CD4-positive, alpha-beta T cell treated with Interleukin-1 beta for 1 hour (primary cell): ENCODE data around the gene PRKD1.
"Not testable (repeated sequence)": the region's sequence is repeated elsewhere in the genome, so short reads cannot be mapped to it uniquely, and the experiment has no call there.

Experiments used
- DNase-seq, 2 donors: peaks; one replicate each; pipeline ENCODE4 v3.0.0-alpha.2; 2020 to 2022

Gene PRKD1

DNA sequence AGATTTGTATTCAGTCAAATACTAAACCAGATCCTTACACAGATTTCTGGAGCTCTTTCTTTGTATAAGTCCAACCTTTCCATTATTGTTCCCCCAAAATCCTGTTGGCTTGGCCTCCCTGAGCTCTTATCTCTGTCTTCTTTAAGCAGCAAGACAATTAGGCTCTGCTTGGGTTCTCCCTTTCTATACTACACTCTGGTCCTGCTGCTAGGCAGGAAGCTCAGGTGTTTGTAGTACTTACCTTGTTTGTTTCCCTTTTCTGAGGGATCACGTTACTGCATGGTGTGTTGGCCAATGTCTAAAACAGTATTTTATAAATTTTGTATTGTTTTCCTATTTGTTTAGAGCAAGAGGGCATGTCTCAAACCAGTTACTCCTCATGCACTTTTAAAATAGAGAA is 192.9 kb downstream of the PRKD1 start:
- DNase-seq, result no peak

DNA sequence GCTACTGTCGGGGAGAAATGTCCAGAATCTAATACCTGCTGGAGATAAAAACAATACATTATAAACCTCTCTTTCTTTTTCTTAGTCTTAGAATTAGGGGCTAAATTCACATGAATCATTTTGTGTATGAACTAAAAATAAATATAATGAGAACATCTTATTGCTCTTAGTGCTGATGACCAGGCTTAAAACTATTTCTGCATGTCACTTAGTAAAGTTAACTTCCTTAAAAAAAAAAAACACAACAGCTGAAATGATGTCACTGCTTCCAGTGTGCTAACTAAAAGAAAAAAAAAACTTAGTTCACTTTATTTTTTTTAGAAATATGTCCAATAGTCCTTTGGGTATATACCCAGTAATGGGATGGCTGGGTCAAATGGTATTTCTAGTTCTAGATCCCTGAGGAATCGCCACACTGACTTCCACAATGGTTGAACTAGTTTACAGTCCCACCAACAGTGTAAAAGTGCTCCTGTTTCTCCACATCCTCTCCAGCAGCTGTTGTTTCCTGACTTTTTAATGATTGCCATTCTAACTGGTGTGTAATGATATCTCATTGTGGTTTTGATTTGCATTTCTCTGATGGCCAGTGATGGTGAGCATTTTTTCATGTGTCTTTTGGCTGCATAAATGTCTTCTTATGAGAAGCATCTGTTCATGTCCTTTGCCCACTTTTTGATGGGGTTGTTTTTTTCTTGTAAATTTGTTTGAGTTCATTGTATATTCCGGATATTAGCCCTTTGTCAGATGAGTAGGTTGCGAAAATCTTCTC is 200.9 kb downstream of the PRKD1 start:
- not testable (repeated sequence) for DNase-seq

DNA sequence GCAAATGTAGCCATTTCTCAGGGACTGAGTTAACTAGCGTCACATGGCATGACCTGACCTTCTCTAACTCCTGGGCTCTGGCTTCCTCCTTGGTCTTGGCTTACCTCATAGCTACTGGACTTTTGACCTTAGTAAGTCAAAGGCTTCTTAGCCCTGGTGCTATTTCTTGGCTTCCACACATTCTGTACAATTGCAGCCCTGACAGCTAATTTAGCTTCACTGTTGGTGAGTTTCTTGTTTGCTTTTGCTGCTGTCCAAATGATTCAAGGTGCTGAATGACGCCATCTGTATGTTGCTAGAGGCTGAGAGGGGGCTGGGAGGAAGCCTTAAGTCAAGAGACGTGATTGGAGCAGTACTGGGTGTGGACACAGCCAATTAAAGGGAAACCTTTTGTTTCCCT is 202.7 kb downstream of the PRKD1 start:
- DNase-seq, result no peak

DNA sequence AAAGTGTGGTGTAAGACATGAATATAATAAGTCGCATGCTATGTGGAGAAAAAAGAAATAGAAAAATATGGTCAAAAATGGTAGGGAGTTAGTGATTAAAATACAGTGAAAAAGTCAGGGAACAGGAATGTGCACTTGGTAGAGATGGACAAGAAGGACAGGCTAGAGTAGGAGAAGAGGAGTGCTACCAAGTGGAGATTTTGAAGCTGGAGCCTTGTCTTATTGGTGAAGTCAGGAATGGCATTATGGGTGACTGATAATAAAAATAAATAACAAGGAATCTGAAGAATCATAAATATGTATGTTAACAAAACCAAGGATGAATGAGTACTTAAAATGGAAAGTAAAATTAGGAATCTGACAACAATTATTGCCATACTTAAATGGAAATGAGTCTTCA is 204.8 kb downstream of the PRKD1 start:
- DNase-seq, result no peak

DNA sequence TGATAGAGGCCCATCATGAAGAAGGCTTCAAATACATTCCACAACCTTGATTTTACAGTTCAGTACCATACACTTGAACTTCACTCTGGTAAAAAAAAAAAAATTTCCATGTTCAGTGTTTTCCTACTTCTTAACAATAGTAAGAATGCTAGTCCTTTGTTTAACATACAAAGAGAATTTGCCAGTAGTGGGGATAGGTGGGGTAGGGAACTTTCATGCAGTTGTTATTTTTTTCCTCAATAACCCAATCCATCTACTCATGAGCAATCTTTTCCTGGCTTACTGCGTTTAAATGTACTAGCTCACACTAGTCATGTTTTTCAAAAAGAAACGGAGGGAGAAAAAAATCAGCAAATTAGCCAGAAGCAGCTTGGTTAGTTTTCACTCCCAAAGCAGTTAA is 206.1 kb downstream of the PRKD1 start:
- DNase-seq, result no peak

DNA sequence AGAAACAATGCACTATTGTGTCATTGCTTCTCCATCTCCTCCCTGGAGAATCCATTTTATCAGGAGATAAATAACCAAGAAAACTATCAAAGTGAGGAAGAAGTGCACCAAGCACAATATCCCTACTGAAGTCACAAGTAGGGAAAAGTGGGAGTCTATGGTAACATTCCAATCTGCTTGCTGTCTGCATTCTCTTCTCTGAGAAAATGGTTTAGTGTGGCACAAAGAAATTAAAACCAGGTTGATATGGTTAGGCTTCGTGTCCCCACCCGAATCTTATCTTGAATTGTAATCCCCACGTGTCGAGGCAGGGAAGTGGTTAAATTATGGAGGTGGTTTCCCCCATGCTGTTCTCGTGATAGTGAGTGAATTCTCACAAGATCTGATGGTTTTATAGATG is 209.7 kb downstream of the PRKD1 start:
- no peak for DNase-seq

DNA sequence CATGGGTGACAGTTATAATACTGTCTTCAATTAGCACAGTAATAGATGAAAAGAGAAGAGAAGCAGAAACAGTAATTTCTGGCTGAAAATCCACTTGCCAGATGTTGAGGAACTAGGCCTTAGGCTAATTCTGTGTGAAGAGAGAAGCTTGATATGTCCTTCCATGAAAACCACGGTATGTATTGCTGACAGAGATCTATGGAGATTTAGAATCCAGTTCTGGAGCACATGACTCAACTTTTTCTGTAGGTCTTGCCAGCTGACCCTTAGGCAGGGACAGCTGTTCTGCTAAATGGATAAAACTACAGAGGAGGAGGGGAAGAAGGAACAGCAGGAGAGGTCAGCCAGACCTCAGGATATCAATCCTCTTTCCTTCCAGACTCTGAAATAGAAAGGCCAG is 211.5 kb downstream of the PRKD1 start:
- no peak for DNase-seq

DNA sequence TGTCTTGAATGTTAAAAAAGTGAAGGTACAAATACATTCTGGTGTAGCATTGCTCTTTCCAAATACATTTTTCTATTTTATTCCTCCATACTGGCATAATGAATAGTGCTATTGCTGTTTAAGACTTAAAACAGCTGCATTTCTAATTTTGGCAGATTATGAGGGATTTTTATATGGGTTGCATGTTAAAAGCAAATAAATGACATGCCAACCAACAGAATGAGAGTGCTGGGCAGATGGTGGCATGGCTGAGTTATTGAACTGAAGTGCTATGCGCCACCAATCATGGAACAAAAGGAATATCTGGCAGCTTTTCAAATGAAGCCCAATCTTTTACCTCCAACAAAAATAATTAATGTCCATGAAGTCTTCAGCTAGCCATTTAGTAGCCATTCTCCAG is 215.0 kb downstream of the PRKD1 start:
- no peak for DNase-seq

DNA sequence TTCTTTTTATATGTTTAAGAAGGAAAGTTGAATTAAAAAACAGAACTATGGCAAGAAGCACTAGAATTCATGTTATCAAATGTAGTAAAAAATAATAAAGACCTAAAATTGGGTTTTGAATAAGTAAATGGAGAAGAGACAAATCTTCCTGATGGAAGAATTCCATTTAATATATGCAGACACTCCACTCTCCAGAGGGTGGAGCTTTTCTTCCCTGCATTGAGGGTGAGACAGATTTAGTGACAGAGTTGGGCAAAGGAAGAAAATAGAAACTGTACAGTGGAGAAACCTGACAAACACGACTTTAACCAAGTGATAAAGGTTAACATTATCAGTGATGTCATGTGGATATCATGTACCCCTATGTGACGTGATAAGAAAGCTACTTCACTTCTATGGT is 217.6 kb downstream of the PRKD1 start:
- DNase-seq, result no peak

DNA sequence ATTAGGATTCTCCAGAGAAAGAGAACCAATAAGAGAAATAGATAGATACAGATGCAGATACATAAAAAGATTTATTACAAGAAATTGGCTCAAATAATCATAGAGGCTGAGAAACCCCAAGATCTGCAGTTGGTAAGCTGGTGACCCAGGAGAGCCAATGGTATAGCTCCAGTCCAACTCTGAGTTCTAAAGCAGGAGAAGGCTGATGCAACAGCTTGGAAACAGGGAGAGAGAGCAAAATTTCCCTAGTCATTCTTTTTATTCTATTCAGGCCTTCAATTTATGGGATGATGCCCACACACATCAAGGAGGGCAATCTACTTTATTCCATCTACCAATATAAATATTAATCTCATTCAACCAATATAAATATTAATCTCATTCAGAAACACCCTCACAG is 218.2 kb downstream of the PRKD1 start:
- no peak for DNase-seq

DNA sequence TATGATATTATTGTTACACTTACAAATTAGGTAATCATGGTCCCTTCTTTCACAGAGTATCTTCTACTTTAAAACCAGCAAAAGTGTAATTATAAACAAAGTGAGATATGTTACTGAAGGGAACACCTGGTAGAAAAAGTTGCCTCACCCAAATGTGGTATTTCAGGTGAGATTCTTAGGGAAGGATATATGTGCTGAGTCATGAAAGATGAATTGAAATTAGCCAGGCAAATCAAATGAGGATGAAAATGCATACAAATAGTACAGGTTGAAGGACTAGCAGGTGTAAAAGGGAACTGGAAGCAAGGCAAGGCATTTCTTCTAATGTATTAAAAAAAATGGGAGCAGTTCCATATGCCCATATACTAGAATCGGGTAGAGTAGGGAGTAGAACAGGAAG is 220.9 kb downstream of the PRKD1 start:
- no peak for DNase-seq

DNA sequence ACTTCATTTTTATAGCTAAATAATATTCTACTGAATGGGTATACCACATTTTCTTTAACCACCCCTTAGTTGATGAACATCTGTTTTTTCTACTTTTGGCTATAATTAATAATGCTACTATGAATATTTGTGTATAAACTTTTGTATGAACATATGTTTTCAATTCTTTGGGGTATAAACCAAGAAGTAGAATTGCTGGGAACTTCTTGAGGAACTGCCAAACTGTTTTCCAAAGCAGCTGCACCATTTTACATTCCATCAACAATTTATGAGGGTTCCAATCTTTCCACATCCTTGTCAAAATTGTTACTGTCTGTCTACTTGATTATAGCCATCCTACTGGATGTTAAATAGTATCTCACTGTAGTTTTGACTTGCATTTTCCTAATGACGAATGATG is 221.8 kb downstream of the PRKD1 start:
- DNase-seq, result no peak

DNA sequence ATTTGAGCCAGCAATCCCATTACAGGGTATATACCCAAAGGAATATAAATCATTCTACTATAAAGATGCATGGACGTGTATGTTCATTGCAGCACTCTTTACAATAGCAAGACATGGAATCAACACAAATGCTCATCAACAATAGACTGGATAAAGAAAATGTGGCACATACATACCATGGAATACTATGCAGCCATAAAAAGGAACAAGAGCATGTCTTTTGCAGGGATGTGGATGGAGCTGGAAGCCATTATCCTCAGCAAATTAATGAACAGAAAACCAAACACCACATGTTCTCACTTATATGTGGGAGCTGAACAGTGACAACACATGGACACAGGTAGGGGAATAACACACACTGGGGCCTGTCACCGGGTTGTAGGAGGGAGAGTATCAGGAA is 238.1 kb downstream of the PRKD1 start:
- not testable (repeated sequence) for DNase-seq

DNA sequence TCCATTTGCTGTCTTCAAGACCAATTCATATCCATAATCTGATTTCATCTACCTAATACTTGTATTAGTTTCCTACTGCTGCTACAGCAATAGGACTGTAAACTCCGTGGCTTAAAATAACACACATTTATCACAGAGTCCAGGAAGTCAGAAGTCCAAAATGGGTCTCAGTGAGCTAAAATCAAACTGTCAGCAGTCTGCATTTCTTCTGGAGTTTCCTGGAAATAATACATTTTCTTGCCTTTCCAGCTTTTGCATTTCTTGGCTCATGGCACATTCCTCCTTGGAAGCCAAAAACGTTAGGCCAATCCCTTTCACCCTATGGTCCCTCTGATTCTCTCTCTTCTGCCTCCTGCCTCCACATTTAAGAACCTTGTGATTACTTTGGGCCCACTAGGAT is 239.8 kb downstream of the PRKD1 start:
- no peak for DNase-seq

DNA sequence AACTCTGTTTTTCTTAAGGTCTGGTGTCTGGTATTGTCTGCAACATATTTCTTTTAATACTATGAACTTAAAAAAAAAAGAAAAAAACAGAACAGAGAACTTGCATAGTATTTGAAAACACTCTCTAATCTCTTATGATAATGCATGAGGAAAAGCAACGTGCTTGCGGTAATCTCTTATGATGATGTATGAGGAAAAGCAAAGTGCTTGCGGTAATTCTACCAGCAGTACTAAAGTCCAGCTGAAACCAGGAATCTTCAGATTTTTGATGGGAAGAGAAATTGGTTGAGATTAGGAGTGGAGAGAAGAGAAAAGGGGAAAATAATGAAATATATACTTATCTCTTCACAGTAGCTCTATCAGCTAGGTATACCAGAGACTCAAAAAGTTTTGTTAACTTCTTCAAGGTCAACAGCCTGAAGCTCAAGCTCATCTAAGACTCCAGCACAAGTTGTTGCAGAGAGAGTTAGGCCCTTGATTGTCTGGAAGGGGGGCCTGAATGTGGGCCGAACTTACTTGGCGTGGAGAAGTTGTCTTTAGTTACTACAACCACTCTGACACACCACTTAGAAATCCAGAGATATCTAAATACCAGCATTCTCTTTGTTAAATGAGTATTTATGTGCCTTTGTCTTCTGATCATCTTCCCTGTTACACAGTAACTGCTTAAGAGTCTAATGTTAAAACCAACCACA is 240.4 kb downstream of the PRKD1 start:
- no peak for DNase-seq

DNA sequence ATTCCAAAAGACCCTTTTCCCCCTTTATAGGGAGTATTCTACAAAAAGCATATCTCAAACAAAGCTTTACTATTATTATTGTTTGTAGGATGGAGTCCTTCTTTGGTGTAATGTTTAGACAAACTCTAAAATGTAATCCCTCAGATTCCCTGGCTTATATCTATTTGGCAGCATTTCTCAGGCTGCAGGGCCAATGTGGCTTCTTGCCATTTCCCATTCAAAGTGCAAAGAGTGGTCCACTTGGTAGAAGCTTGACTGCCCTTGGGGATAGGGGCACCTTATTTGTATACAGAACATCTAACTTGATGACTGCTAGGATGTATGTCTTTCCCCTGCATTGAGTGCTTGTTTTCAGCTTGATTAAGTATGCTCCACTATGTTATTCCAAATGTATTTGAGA is 242.7 kb downstream of the PRKD1 start:
- DNase-seq, result no peak

DNA sequence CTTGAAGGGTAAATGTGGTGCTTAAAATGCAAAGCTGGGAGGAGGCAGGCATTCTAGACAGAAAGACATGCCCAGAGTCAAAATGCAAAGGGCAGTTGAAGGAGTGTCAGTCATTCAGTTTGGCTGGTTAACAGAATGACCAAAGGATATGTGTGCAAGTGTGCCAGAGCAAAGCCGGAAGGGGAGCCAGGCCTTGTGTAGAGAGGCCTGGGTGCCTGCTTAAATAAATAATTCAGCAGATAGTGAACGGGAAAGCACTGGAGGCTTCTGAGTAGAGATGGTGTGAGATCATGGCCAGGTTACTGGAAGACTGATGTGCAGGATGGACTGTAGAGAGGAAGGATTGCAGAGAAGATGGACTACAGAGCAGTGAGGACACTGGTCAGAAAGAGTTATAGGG is 244.9 kb downstream of the PRKD1 start:
- no peak for DNase-seq

DNA sequence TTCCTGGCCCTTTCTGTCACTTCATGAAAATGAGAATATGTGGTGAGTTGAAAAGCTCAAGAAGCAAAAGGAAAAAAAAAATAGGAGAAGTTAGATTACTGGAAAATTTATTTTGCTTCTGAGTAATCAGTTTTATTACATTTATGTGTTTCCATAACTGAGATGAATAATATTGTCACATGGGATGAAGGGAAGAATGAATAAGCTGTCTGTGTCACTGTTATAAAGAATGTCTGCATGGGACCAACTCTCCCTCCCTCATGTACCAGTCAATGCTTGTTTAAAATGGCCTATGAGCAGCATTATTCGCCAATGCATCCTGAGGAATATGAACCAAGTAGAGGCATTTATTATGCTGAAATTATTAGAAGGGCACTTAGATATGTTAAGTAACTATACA is 246.3 kb downstream of the PRKD1 start:
- DNase-seq, result no peak

DNA sequence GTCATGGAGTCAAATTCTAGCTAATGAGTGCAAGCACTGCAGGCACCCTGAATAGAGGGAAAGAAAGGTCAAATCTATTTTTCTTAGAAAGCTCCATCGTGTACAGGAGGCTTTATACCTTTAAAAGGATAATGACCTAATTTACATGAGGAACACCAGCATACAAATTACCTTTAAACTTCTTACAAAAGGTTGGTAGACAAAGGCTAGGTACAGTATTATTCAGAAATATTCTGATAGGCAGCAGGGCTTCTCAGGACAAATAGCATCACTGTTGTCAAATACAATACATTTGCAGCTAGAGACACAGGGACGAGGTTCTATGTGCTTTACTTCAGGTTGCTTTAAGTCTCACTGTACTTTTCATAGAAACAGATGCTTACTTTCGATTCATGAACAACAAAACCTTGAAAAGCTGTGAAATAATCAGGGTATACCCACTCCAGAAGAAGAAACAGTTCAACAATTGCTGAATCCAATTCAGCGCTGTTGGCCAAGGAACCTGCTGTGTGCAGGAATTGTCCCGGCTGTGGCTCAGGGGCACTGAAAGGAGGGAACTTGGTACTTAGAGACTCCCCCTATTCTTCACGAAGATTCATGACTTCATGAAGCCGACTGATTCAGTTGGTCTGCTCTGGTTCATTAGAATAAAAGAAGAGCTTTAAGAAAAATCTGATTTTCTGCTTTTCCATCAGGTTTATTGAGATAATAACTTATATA is 252.9 kb downstream of the PRKD1 start:
- DNase-seq, result no peak

DNA sequence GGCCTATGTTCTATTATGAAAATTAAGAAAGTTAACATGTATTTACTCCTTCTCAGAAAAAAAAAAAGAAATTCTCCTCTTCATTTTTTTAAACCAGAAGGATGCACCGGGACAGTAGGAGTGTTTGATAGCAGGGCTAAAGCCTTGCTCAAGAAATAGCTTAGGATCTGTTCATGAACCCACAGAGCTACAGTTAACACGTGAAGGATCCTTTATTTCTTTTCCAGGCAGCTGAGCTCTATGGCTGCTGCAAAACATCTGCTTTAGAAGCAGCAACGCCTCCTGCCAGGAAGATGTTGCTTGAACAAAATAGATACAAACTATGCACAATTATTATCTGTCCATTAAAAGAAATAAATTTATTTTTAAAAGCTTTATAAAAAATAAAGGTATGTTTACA is 254.8 kb downstream of the PRKD1 start:
- DNase-seq, result no peak

DNA sequence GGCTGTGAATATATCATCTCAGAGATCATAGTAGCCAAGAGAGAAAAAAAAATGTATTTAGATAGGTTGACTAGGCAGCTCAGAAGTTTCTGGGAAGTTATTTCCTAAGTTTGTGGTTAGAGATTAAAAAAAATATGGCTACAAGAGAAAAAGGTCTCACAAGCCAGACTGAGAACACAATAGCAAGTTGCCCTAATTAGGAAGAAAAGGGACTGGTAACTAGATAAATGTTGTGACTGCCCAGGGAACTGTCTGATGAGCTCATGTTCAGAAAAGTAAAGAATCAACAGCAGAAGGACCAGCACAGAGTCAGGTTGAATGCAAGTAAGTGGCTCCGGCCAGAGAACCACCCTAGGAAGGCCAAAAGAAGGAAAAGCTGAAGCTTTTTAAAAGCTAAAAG is 256.6 kb downstream of the PRKD1 start:
- DNase-seq, result no peak

DNA sequence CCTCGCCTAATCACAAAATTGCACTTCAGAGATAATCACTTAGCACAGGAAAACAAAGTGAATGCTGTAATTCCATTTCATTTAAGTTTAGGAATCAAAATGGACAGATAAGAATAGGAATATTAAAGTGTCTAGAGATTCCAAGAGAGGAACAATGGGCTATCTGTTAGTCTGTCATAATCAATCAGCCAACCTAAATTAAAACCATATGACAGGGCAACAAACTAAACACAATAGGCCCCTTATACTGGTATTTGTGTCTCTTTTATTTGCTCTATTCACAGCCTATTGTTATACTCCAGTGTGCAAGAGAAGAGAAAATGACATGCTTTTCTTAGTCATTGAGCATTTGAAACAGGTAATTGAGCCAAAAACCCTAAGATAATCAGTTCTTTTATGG is 259.4 kb downstream of the PRKD1 start:
- no peak for DNase-seq

DNA sequence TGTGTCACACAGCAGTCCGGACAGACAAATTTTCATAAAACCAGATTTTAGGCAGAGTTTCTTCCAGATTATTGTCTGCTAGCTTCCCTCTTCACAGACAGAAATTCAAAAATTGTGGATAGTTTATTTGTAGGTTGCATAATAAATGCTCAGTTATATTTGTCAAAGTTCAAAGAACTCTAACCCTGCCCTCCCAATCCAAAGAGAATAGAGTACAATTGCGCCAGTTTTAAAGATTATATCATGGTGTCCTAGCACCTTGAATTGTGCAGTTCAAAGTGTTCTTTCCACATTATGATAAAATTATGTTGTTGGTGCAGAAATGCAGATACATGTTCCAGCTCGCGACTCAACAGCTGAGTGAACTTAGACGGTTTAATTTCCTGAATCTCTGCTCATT is 263.1 kb downstream of the PRKD1 start:
- DNase-seq, result no peak

DNA sequence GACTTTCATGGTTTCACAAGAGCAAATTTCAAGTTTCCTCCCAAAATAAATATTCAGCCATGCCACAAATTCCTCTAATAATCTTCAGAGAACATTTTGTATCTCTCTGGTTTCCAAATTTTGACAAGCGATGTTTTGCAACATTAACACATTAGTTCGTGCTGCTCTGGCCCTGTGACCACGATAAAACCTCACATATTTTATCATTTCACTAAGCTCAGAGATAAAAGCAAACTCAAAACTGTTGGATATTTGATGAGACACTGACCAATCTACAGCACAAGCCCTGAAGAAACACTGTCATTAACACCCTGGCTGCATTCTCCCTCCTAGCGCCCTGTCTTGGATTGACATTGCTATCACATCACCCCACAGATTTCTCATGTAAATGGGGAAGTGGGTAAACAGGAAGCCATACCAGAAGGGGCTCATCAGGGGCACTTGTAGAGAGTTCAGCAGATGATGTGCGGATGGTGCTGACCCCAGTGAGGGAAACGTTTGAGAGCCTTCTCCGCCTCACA is 264.3 kb downstream of the PRKD1 start:
- DNase-seq, result no peak
